Tibial nerve (tissue), 4 donors: ENCODE results near the gene TIGD4. TPM values are rescaled to one million over a fixed set of nuclear protein-coding genes. Genes with fewer than 3 reads are reported as not detected.
A peak's percentile ranks its signal among the peaks of the same experiment; 100 is the strongest.

Experiments
- DNase-seq, 2 donors: peaks; one replicate each; pipeline ENCODE4 v3.0.0-alpha.2; 2019; ENCODE audit warnings: low spot score in 2 of 2
- H3K27ac ChIP-seq, 4 donors: fragments of 200-600 bp; sonication (generic) in 3 of 4; one replicate each; pipeline ENCODE4 v1.5.1; 2017 to 2019; ENCODE audit warnings: mild to moderate bottlenecking in 1 of 4
- H3K27me3 ChIP-seq, 2 donors: fragments of 200-600 bp; sonication (generic) in 1 of 2; one replicate each; pipeline versions ENCODE4 v1.5.1 to v1.6.0; 2017 to 2019
- H3K36me3 ChIP-seq, 3 donors: fragments of 200-600 bp; sonication (generic); one replicate each; pipeline ENCODE4 v1.5.1; 2018 to 2019
- H3K4me1 ChIP-seq, 4 donors: fragments of 200-600 bp; sonication (generic) in 3 of 4; one replicate each; pipeline ENCODE4 v1.5.1; 2017 to 2019
- H3K4me3 ChIP-seq, 4 donors: fragments of 200-600 bp; sonication (generic) in 3 of 4; one replicate each; pipeline ENCODE4 v1.5.1; 2017 to 2019; ENCODE audit warnings: mild to moderate bottlenecking in 1 of 4, moderate library complexity in 1 of 4
- H3K9me3 ChIP-seq, 4 donors: fragments of 200-600 bp; sonication (generic) in 3 of 4; one replicate each; pipeline ENCODE4 v1.5.1; 2017 to 2019
- CTCF ChIP-seq, 5 experiments: fragments of 200-600 bp in 3 of 5; fragments of 450-650 bp in 2 of 5; sonication (generic) in 3 of 5; IDR thresholded peaks; one replicate each; pipeline ENCODE4 v1.5.1; 2016 to 2019; ENCODE audit warnings: antibody characterized with exemption in 5 of 5, mild to moderate bottlenecking in 3 of 5, moderate library complexity in 2 of 5
- EP300 ChIP-seq, 2 donors: sonication (generic); formaldehyde crosslinking; IDR thresholded peaks; one replicate each; pipeline ENCODE4 v1.6.1; 2017; ENCODE audit warnings: antibody characterized with exemption in 2 of 2, mild to moderate bottlenecking in 1 of 2
- POLR2A ChIP-seq, 2 donors: fragments of 450-650 bp; IDR thresholded peaks; one replicate each; pipeline ENCODE4 v1.6.1; 2017; ENCODE audit warnings: antibody characterized with exemption in 2 of 2, mild to moderate bottlenecking in 2 of 2, moderate library complexity in 2 of 2
- WGBS, 2 donors: methylation state at CpG; one replicate each; pipeline ENCODE4 v1.1.5; 2018; 5-methylcytosine and 5-hydroxymethylcytosine counted together
- total RNA-seq, 4 donors: library from RNA; depleted of rRNA; stranded (reverse); fragments of >200 nt; gene quantifications; one replicate each; pipeline ENCODE4 v1.1.0, GENCODE V29; 2016

TIGD4 gene
- total RNA-seq, 4 donors from 2014 or later = 0.90 to 1.9 (median 1.4) TPM

DNA sequence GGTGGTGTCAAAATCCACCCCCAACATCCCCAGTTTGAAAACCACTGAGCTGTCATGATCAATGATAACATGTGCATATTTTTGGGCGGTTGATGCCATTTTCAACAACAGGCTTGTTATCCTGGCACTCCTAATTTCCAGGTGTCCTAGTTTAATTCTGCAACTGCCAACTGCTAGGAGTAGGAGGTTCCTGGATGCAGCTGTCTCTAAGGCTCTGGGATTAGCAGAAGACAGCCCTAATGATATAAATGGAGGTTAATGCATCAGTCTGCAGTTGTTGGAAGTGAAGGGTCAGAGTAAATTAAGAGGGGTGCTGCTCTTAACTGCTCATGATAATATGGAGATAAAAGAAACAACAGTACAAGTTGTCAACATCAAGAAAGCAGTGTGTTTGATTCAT lies 24.0 kb upstream of the TIGD4 start:
- DNase-seq = no peak
- Histone ChIP-seq H3K4me3 (no peak overlapping the region), H3K9me3 (no peaks in the 10 kb centered on the region), H3K27me3 (no peaks in the 10 kb centered on the region), H3K36me3 (no peaks in the 10 kb centered on the region), H3K4me1 (peaks cover 0 to 67% (median 7%) of the 10 kb centered on the region in 4 donors), H3K27ac (peak overlapping the region in 3 of 4 donors; percentile 13 to 72 (median 51))
- no peak for TF ChIP-seq POLR2A (IDR thresholded peaks at IDR 0.05)
- TF ChIP-seq CTCF (IDR thresholded peaks at IDR 0.05) = no peak
- TF ChIP-seq EP300 (IDR thresholded peaks at IDR 0.05) = no peak
- WGBS, 2 donors = 82 to 86% methylated on average over 1 of the region's 1 CpG

DNA sequence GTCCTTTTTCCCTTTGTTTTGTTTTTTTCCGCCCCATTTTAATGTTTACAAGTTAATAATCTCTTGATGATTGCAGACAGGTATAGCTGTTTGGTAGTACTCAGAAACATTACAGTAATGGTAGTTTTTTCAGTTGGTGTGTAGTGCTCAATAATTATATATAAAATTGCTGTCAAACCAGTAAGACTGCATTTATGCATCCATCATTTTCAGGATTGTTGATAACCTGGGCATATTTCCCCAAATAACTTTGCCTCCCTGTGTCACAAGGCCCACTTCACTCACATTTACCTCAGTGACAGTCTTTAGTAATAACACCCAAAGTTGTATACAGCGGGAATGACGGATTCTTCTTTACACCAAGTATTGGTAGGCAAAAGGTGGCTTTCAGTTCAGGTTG lies 16.4 kb upstream of the TIGD4 start:
- H3K27me3 ChIP-seq = no peaks in the 10 kb centered on the region
- H3K9me3 ChIP-seq = no peaks in the 10 kb centered on the region
- no peak overlapping the region for H3K27ac ChIP-seq
- TF ChIP-seq POLR2A (IDR thresholded peaks at IDR 0.05) (no peak), CTCF (IDR thresholded peaks at IDR 0.05) (no peak), EP300 (IDR thresholded peaks at IDR 0.05) (no peak)
- no peaks in the 10 kb centered on the region for H3K36me3 ChIP-seq
- H3K4me1 ChIP-seq = peaks cover 0 to 29% (median 0%) of the 10 kb centered on the region in 4 donors
- 95 to 96% methylated on average over 3 of the region's 3 CpGs for WGBS, 2 donors
- no peak for DNase-seq
- H3K4me3 ChIP-seq = no peak overlapping the region

GRCh38 chr4:152786627-152787026 lies 7.1 kb upstream of the TIGD4 start:
- no peak for DNase-seq
- TF ChIP-seq EP300 (IDR thresholded peaks at IDR 0.05) (no peak), CTCF (IDR thresholded peaks at IDR 0.05) (no peak), POLR2A (IDR thresholded peaks at IDR 0.05) (no peak)
- Histone ChIP-seq H3K9me3 (no peaks in the 10 kb centered on the region), H3K4me3 (no peak overlapping the region), H3K36me3 (no peaks in the 10 kb centered on the region), H3K27ac (peak overlapping the region in 2 of 4 donors; percentile 51 to 72), H3K4me1 (peaks cover 0 to 74% (median 15%) of the 10 kb centered on the region in 4 donors), H3K27me3 (no peaks in the 10 kb centered on the region)
- 89 to 100% methylated on average over 1 of the region's 1 CpG for WGBS, 2 donors

- H3K9me3 ChIP-seq = no peaks in the 10 kb centered on the region
- no peak overlapping the region for H3K4me3 ChIP-seq
- WGBS, 2 donors = 29 to 34% methylated on average over 3 of the region's 3 CpGs
- H3K27me3 ChIP-seq = no peaks in the 10 kb centered on the region
- DNase-seq = no peak
- TF ChIP-seq POLR2A (IDR thresholded peaks at IDR 0.05) (no peak), EP300 (IDR thresholded peaks at IDR 0.05) (no peak), CTCF (IDR thresholded peaks at IDR 0.05) (no peak)
- peaks cover 0 to 78% (median 18%) of the 10 kb centered on the region in 4 donors for H3K4me1 ChIP-seq
- peak overlapping the region in 2 of 4 donors; percentile 51 to 72 for H3K27ac ChIP-seq
- no peaks in the 10 kb centered on the region for H3K36me3 ChIP-seq
Observed at GRCh38 chr4:152785639-152786615, 6.4 kb upstream of the TIGD4 start.
